ENCODE results near the gene PTPN14.
"Not testable (repeated sequence)": the region's sequence is repeated elsewhere in the genome, so short reads cannot be mapped to it uniquely, and the experiment has no call there.

Gene PTPN14

GRCh38 chr1:214396330-214396729, 155.1 kb downstream of the PTPN14 start:
- DNase-seq (ENCODE audit: low spot score) = no peak

- DNase-seq (ENCODE audit: low spot score) = not testable (repeated sequence)
These were observed 156.8 kb downstream of the PTPN14 start for GRCh38 chr1:214394569-214394968.

GRCh38 chr1:214393086-214393485, 158.3 kb downstream of the PTPN14 start:
- DNase-seq (ENCODE audit: low spot score) = no peak

- no peak for DNase-seq (ENCODE audit: low spot score)
These were observed 159.3 kb downstream of the PTPN14 start for GRCh38 chr1:214391873-214392645.

GRCh38 chr1:214389734-214390133, 161.7 kb downstream of the PTPN14 start:
- DNase-seq (ENCODE audit: low spot score) = no peak

GRCh38 chr1:214386747-214387146, 164.7 kb downstream of the PTPN14 start:
- no peak for DNase-seq (ENCODE audit: low spot score)

GRCh38 chr1:214386333-214386732, 165.1 kb downstream of the PTPN14 start:
- no peak for DNase-seq (ENCODE audit: low spot score)

- no peak for DNase-seq (ENCODE audit: low spot score)
These were observed 166.0 kb downstream of the PTPN14 start for GRCh38 chr1:214385428-214385827.

GRCh38 chr1:214384373-214385079, 166.9 kb downstream of the PTPN14 start:
- no peak for DNase-seq (ENCODE audit: low spot score)

GRCh38 chr1:214383381-214384372, 167.7 kb downstream of the PTPN14 start:
- DNase-seq (ENCODE audit: low spot score) = no peak

GRCh38 chr1:214380986-214381695, 170.3 kb downstream of the PTPN14 start:
- no peak for DNase-seq (ENCODE audit: low spot score)

GRCh38 chr1:214380396-214380795, 171.0 kb downstream of the PTPN14 start:
- DNase-seq (ENCODE audit: low spot score) = no peak

GRCh38 chr1:214379236-214379970, 172.0 kb downstream of the PTPN14 start:
- DNase-seq (ENCODE audit: low spot score) = no peak

GRCh38 chr1:214378492-214378891, 172.9 kb downstream of the PTPN14 start:
- no peak for DNase-seq (ENCODE audit: low spot score)

- no peak for DNase-seq (ENCODE audit: low spot score)
These were observed 173.5 kb downstream of the PTPN14 start for GRCh38 chr1:214377886-214378285.

GRCh38 chr1:214377485-214377884, 173.9 kb downstream of the PTPN14 start:
- no peak for DNase-seq (ENCODE audit: low spot score)

- no peak for DNase-seq (ENCODE audit: low spot score)
These were observed 179.3 kb downstream of the PTPN14 start for GRCh38 chr1:214372092-214372491.

- no peak for DNase-seq (ENCODE audit: low spot score)
These were observed 180.8 kb downstream of the PTPN14 start for GRCh38 chr1:214370615-214371014.

GRCh38 chr1:214369364-214369763, 182.0 kb downstream of the PTPN14 start:
- no peak for DNase-seq (ENCODE audit: low spot score)

- no peak for DNase-seq (ENCODE audit: low spot score)
These were observed 183.6 kb downstream of the PTPN14 start for GRCh38 chr1:214367841-214368240.

GRCh38 chr1:214364786-214365295, 186.6 kb downstream of the PTPN14 start:
- no peak for DNase-seq (ENCODE audit: low spot score)
